ENCODE results near the gene LIPC. TPM values are rescaled to one million over a fixed set of nuclear protein-coding genes. Genes with fewer than 3 reads are reported as not detected.

The LIPC gene
- total and polyA plus RNA-seq, 2 experiments from 2014 or later, result not detected

DNA sequence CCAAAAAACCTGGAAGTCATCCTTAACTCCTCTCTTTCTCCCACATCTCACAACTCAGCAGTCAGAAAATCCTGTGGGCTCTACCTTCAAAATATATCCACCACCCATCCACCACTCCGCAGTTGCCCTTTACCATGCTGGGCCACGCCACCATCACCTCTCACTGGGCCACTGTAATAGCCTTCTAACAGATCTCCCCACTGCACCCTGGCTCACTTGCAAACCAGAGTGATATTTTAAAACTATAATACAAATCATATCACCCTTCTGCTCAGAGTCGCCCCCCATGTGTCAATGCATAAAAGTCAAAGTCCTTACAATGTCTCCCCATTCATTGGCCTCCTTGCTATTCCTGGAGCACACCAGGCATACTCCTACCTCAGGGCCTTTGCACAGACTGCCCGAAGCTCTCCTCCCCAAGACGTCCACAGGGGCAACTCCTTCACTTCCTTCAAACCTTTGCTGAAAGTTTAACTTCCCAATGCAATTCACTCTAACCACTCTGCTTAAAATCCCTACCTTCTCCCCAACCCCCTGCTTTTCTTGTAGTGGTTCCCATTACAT, 1.5 kb upstream of the LIPC start (continued):
- TF ChIP-seq, protein P1, sequence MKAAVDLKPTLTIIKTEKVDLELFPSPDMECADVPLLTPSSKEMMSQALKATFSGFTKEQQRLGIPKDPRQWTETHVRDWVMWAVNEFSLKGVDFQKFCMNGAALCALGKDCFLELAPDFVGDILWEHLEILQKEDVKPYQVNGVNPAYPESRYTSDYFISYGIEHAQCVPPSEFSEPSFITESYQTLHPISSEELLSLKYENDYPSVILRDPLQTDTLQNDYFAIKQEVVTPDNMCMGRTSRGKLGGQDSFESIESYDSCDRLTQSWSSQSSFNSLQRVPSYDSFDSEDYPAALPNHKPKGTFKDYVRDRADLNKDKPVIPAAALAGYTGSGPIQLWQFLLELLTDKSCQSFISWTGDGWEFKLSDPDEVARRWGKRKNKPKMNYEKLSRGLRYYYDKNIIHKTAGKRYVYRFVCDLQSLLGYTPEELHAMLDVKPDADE (IDR thresholded peaks at IDR 0.05), result no peak
- TF ChIP-seq, protein P2, sequence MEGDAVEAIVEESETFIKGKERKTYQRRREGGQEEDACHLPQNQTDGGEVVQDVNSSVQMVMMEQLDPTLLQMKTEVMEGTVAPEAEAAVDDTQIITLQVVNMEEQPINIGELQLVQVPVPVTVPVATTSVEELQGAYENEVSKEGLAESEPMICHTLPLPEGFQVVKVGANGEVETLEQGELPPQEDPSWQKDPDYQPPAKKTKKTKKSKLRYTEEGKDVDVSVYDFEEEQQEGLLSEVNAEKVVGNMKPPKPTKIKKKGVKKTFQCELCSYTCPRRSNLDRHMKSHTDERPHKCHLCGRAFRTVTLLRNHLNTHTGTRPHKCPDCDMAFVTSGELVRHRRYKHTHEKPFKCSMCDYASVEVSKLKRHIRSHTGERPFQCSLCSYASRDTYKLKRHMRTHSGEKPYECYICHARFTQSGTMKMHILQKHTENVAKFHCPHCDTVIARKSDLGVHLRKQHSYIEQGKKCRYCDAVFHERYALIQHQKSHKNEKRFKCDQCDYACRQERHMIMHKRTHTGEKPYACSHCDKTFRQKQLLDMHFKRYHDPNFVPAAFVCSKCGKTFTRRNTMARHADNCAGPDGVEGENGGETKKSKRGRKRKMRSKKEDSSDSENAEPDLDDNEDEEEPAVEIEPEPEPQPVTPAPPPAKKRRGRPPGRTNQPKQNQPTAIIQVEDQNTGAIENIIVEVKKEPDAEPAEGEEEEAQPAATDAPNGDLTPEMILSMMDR (conservative IDR thresholded peaks at IDR 0.05; ENCODE audit: low read depth in 2 of 2), result no peak
- TF ChIP-seq POLR2AphosphoS5 (IDR thresholded peaks at IDR 0.05; ENCODE audit: low read depth) (no peak), CREB1 (CRISPR knock-in tag; IDR thresholded peaks at IDR 0.05; ENCODE audit: low read depth) (no peak), ZNF114 (CRISPR knock-in tag; IDR thresholded peaks at IDR 0.05) (no peak), STAT1 (IDR thresholded peaks at IDR 0.05; ENCODE audit: unreplicated experiment) (no peak), EZH2phosphoT487 (IDR thresholded peaks at IDR 0.05; ENCODE audit: unreplicated experiment) (no peak), JUNB (IDR thresholded peaks at IDR 0.05; ENCODE audit: unreplicated experiment) (no peak), EZH2 (IDR thresholded peaks at IDR 0.05; ENCODE audit: low read depth, unreplicated experiment) (no peak), NANOG (IDR thresholded peaks at IDR 0.05; ENCODE audit: borderline replicate concordance) (no peak), ZNF331 (CRISPR knock-in tag; IDR thresholded peaks at IDR 0.05; ENCODE audit: low read depth) (no peak)
- TF ChIP-seq, protein P3, sequence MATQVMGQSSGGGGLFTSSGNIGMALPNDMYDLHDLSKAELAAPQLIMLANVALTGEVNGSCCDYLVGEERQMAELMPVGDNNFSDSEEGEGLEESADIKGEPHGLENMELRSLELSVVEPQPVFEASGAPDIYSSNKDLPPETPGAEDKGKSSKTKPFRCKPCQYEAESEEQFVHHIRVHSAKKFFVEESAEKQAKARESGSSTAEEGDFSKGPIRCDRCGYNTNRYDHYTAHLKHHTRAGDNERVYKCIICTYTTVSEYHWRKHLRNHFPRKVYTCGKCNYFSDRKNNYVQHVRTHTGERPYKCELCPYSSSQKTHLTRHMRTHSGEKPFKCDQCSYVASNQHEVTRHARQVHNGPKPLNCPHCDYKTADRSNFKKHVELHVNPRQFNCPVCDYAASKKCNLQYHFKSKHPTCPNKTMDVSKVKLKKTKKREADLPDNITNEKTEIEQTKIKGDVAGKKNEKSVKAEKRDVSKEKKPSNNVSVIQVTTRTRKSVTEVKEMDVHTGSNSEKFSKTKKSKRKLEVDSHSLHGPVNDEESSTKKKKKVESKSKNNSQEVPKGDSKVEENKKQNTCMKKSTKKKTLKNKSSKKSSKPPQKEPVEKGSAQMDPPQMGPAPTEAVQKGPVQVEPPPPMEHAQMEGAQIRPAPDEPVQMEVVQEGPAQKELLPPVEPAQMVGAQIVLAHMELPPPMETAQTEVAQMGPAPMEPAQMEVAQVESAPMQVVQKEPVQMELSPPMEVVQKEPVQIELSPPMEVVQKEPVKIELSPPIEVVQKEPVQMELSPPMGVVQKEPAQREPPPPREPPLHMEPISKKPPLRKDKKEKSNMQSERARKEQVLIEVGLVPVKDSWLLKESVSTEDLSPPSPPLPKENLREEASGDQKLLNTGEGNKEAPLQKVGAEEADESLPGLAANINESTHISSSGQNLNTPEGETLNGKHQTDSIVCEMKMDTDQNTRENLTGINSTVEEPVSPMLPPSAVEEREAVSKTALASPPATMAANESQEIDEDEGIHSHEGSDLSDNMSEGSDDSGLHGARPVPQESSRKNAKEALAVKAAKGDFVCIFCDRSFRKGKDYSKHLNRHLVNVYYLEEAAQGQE (IDR thresholded peaks at IDR 0.05; ENCODE audit: unreplicated experiment), result no peak

DNA sequence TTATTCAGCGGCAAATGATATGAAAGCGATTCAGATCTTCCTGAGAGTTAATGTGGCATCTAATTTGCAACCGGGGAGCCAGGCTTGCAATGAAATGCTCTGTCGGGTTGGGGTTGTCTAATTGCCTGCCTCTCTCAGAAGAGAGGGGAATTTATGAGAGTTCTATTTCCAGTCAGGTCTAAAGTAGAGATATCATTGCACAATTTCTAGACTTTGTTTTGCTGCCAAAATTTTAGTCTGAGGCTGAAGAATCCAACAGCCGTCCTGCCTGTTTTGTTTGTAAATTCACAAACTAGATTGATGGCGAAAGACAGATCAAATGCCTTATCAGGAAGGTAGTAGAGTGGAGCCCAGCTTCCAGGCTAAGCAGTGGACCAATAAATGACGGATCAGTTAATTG, 610 bp downstream of the LIPC start:
- H3K27me3 Mint-ChIP-seq (ENCODE audit: insufficient read depth, low read depth, poor library complexity), result peaks cover 3% of the 10 kb centered on the region
- no peak overlapping the region for H3K4me3 Mint-ChIP-seq
- Histone ChIP-seq H3K27ac (ENCODE audit: low read depth) (no peak overlapping the region), H4K20me1 (replicated peaks; ENCODE audit: insufficient read depth) (no peaks in the 10 kb centered on the region), H3F3A (replicated peaks; ENCODE audit: low read depth) (no peaks in the 10 kb centered on the region), H3K4me2 (no peak overlapping the region), H3K4me1 (ENCODE audit: insufficient read depth) (no peaks in the 10 kb centered on the region), H3K27me3 (ENCODE audit: insufficient read depth) (no peaks in the 10 kb centered on the region), H3K79me2 (replicated peaks; ENCODE audit: insufficient read depth) (no peaks in the 10 kb centered on the region), H3K9me2 (ENCODE audit: insufficient read depth) (no peaks in the 10 kb centered on the region), H3K36me3 (ENCODE audit: insufficient read depth) (no peaks in the 10 kb centered on the region), H3K4me3 (no peak overlapping the region), H2AFZ (peak overlapping the region; percentile 34; the same call in 1 of the 2 replicates)
- DNase-seq (ENCODE audit: low spot score) (no peak), ATAC-seq (no peak)
- H3K4me1 Mint-ChIP-seq, result peaks cover 10% of the 10 kb centered on the region; the same call in 2 of the 3 replicates
- no peak overlapping the region for H3K27ac Mint-ChIP-seq
- no peaks in the 10 kb centered on the region for H3K9me3 Mint-ChIP-seq
- H3K36me3 Mint-ChIP-seq (ENCODE audit: low read depth), result no peaks in the 10 kb centered on the region
- no peak for TF ChIP-seq CREB1 (CRISPR knock-in tag; IDR thresholded peaks at IDR 0.05; ENCODE audit: low read depth)
